ENCODE results near the gene RELN. TPM values are rescaled to one million over a fixed set of nuclear protein-coding genes. Genes with fewer than 3 reads are reported as not detected.
"Not testable (repeated sequence)": the region's sequence is repeated elsewhere in the genome, so short reads cannot be mapped to it uniquely, and the experiment has no call there.

RELN gene
- total RNA-seq, 5 donors from 2014 or later (not counting 1 experiment from before 2014, with no cell fraction given): 0.20 to 0.50 (median 0.41) TPM; not detected in 2

DNA sequence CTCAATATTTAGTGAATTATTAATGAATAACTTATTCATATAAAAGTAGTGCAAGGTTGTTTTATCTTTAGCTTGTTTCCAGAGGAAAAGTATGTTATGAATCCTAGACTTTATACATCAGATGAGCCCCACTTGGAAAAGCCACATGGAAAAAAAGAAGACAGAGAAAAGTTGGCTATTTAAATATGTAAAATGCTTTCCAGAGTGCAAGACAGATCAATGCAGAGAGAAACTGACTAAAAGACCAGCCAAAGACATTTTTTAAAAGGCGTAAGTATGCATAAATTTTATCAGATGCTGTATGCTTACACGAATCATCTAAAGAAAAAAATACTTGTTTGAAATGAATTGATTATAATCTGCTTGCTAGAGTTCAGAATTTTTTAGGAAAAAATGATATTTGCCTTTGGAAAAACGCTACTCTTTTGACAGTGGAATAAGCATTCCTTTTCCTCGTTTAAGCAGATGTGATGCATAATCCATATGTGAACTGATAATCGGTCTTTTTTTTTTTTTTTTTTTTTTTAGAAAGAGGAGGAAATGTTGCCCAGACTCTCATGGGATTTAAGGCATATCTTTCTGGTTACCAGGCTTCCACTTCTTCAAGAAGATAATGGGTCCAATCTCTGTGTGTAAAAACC lies 70.7 kb downstream of the RELN start:
- H3K4me1 Mint-ChIP-seq: no peaks in the 10 kb centered on the region
- POLR2A ChIA-PET: interaction anchor here in 1 of 2 donors (0.6 kb wide), 1 partner anchor 17 kb away, joined by 5 read pairs; no protein-coding TSS in a partner anchor
- no peak for DNase-seq

DNA sequence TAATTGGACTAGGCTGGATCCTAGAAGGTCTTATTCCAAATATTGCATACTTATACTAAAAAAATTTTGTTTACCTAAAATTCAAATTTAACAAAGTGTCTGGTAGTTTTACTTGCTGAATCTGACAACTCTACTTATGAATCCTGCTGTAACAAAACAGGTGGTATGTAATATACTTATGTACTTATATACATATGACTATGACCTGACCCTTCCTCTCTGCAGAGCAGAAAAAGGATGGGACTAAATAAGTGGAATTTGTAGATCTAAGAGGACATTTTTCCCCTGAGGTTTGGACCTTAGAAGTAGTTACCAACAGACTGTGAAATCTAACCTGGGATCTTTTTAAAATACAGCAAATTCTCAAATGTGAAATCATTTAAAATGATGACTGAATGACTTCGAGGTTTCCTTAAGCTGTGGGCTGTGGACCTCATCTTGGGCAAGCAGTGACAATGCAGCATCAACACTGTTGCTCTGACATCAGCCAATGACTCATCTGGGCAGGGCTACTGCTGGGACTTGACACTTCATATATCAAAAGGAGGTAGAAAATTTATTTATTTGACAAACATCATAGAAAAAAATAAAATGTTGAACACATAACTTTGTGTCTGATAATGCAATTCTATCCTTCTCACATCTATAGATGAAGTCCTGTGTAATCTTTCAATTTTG lies 73.6 kb downstream of the RELN start:
- Mint-ChIP-seq H3K4me1 (no peaks in the 10 kb centered on the region), H3K4me3 (no peak overlapping the region), H3K36me3 (no peaks in the 10 kb centered on the region), H3K27ac (no peak overlapping the region), H3K9me3 (no peaks in the 10 kb centered on the region), H3K27me3 (peaks cover 7 to 17% of the 10 kb centered on the region in 2 donors)
- Histone ChIP-seq H3K27ac (ENCODE audit: low read length) (no peak overlapping the region), H3K9me3 (no peaks in the 10 kb centered on the region), H3K36me3 (ENCODE audit: control insufficient read depth in 2 of 2, extremely low read depth in 1 of 2, insufficient read depth in 1 of 2, low read length in 1 of 2) (no peaks in the 10 kb centered on the region), H3K4me3 (ENCODE audit: control insufficient read depth in 1 of 2, extremely low read depth in 1 of 2, low read length in 1 of 2) (no peak overlapping the region), H3K4me1 (ENCODE audit: control insufficient read depth in 1 of 2, extremely low read depth in 1 of 2, insufficient read depth in 2 of 2, low read length in 2 of 2) (no peaks in the 10 kb centered on the region), H3K27me3 (replicated peaks in 1 of 2; ENCODE audit: control insufficient read depth in 2 of 2, extremely low read depth in 1 of 2, insufficient read depth in 2 of 2, low read length in 1 of 2) (no peaks in the 10 kb centered on the region)
- ChIA-PET CTCF (no interaction called here), POLR2A (no interaction called here)
- DNase-seq (no peak), ATAC-seq (replicated peaks in 1 of 4) (no peak)
- no CpG with 5 or more reads among the region's 1 CpG for WGBS (ENCODE audit: insufficient coverage)

More for the DNA sequence above, 70.7 kb downstream of the RELN start:
- Mint-ChIP-seq H3K27me3 (peaks cover 7 to 26% of the 10 kb centered on the region in 2 donors), H3K27ac (no peak overlapping the region), H3K9me3 (no peaks in the 10 kb centered on the region), H3K36me3 (no peaks in the 10 kb centered on the region), H3K4me3 (no peak overlapping the region)
- H3K4me3 ChIP-seq (ENCODE audit: control insufficient read depth in 1 of 2, extremely low read depth in 1 of 2, low read length in 1 of 2): no peak overlapping the region
- ATAC-seq (replicated peaks in 1 of 4): no peak
- no peak overlapping the region for H3K27ac ChIP-seq (ENCODE audit: low read length)
- H3K36me3 ChIP-seq (ENCODE audit: control insufficient read depth in 2 of 2, extremely low read depth in 1 of 2, insufficient read depth in 1 of 2, low read length in 1 of 2): no peaks in the 10 kb centered on the region
- H3K27me3 ChIP-seq (replicated peaks in 1 of 2; ENCODE audit: control insufficient read depth in 2 of 2, extremely low read depth in 1 of 2, insufficient read depth in 2 of 2, low read length in 1 of 2): no peaks in the 10 kb centered on the region
- CTCF ChIA-PET: no interaction called here
- no peaks in the 10 kb centered on the region for H3K4me1 ChIP-seq (ENCODE audit: control insufficient read depth in 1 of 2, extremely low read depth in 1 of 2, insufficient read depth in 2 of 2, low read length in 2 of 2)
- WGBS (ENCODE audit: insufficient coverage): 73% methylated on average over 3 of the region's 5 CpGs
- no peaks in the 10 kb centered on the region for H3K9me3 ChIP-seq

DNA sequence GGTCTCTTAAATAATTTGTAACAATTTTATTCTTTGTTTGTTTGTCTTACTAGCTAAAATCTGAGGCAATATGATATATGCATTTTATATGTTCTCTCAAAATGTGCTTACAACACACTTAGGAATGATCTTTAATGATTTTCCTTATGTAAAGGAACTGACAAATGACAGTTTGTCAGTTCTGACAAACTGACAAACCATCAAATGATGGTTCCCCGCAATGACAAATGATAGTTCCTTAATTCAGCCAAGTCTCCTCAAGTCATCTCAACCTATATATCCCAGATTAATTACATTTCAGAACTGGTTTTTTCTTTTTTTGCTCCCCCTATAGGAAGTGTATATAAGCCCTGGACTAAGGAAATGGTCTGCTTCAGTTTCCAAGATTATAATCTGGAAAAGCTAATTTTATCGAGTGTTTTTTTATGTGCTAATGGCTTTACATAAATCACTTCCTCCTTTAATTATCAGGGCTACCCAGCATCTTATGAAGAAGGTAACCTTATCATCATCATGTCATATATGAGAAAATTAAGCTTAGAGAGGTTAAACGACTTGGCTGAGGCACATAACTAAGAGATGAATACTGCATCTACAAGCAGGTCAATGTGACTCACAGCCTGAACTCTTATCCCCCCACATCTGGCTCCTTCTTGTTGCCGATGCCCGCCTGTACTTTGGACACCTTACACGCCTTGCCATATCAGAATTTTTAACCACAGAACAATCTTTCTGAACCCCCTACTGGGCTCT lies 75.1 kb downstream of the RELN start:
- POLR2A ChIA-PET: no interaction called here
- peaks cover 7 to 12% of the 10 kb centered on the region in 2 donors for H3K27me3 Mint-ChIP-seq
- H3K4me1 ChIP-seq (ENCODE audit: control insufficient read depth in 1 of 2, extremely low read depth in 1 of 2, insufficient read depth in 2 of 2, low read length in 2 of 2): no peaks in the 10 kb centered on the region
- no peak overlapping the region for H3K4me3 Mint-ChIP-seq
- ATAC-seq (replicated peaks in 1 of 4): no peak
- no peak for DNase-seq
- H3K27ac Mint-ChIP-seq: no peak overlapping the region
- H3K4me1 Mint-ChIP-seq: no peaks in the 10 kb centered on the region
- no peaks in the 10 kb centered on the region for H3K36me3 Mint-ChIP-seq
- H3K27me3 ChIP-seq (replicated peaks in 1 of 2; ENCODE audit: control insufficient read depth in 2 of 2, extremely low read depth in 1 of 2, insufficient read depth in 2 of 2, low read length in 1 of 2): no peaks in the 10 kb centered on the region
- H3K36me3 ChIP-seq (ENCODE audit: control insufficient read depth in 2 of 2, extremely low read depth in 1 of 2, insufficient read depth in 1 of 2, low read length in 1 of 2): no peaks in the 10 kb centered on the region
- no peaks in the 10 kb centered on the region for H3K9me3 ChIP-seq
- H3K4me3 ChIP-seq (ENCODE audit: control insufficient read depth in 1 of 2, extremely low read depth in 1 of 2, low read length in 1 of 2): no peak overlapping the region
- H3K9me3 Mint-ChIP-seq: no peaks in the 10 kb centered on the region
- CTCF ChIA-PET: no interaction called here
- no peak overlapping the region for H3K27ac ChIP-seq (ENCODE audit: low read length)
- 40% methylated on average over 2 of the region's 6 CpGs for WGBS (ENCODE audit: insufficient coverage)

DNA sequence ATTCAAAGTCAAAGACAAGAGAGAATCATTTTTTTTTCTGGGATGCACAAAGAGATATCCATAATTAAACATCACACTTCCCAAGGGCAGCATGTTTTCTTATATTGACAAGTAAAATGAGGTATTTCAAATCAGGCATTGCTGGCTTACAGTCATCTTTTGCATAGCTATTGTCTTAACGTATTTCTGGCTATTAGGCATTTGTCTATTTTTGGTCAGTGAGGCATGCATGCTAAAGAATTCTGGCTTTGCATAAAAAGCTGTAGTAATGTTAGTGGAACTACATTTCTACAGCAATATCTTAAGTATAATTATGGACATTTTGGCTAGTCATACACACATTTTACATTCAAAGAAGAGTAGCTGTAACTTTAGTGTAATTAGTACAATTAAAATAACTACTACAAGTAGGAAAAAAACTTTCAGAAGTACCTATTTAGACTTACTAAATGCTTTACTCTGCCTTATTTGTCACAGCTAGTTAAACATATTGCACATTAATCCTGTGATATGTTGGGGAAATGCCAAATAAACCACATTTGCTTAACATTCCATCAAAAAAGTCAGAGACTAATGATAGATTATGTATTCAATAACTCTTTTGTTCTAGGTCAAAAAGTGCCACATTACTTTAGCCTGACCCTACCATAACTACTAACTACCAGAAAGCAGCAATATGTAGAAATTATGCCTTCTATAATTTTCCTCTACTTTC lies 76.4 kb downstream of the RELN start:
- no peak for ATAC-seq (replicated peaks in 1 of 4)

DNA sequence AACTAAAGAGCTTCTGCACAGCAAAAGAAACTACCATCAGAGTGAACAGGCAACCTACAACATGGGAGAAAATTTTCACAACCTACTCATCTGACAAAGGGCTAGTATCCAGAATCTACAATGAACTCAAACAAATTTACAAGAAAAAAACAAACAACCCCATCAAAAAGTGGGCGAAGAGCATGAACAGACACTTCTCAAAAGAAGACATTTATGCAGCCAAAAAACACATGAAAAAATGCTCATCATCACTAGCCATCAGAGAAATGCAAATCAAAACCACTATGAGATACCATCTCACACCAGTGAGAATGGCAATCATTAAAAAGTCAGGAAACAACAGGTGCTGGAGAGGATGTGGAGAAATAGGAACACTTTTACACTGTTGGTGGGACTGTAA lies 78.4 kb downstream of the RELN start:
- ATAC-seq (replicated peaks in 1 of 4); H3K4me1 ChIP-seq (ENCODE audit: control insufficient read depth in 1 of 2, extremely low read depth in 1 of 2, insufficient read depth in 2 of 2, low read length in 2 of 2); POLR2A ChIA-PET; H3K36me3 ChIP-seq (ENCODE audit: control insufficient read depth in 2 of 2, extremely low read depth in 1 of 2, insufficient read depth in 1 of 2, low read length in 1 of 2); H3K9me3 Mint-ChIP-seq; H3K27me3 Mint-ChIP-seq; H3K4me1 Mint-ChIP-seq; H3K4me3 Mint-ChIP-seq; H3K27ac ChIP-seq (ENCODE audit: low read length); H3K27ac Mint-ChIP-seq; H3K36me3 Mint-ChIP-seq; DNase-seq; CTCF ChIA-PET; H3K9me3 ChIP-seq; H3K4me3 ChIP-seq (ENCODE audit: control insufficient read depth in 1 of 2, extremely low read depth in 1 of 2, low read length in 1 of 2); H3K27me3 ChIP-seq (replicated peaks in 1 of 2; ENCODE audit: control insufficient read depth in 2 of 2, extremely low read depth in 1 of 2, insufficient read depth in 2 of 2, low read length in 1 of 2): not testable (repeated sequence)
- no CpG with 5 or more reads among the region's 1 CpG for WGBS (ENCODE audit: insufficient coverage)

More for the DNA sequence above, 76.4 kb downstream of the RELN start:
- H3K4me3 ChIP-seq (ENCODE audit: control insufficient read depth in 1 of 2, extremely low read depth in 1 of 2, low read length in 1 of 2): no peak overlapping the region
- no peaks in the 10 kb centered on the region for H3K9me3 ChIP-seq
- Mint-ChIP-seq H3K36me3 (no peaks in the 10 kb centered on the region), H3K27me3 (peaks cover 7 to 12% of the 10 kb centered on the region in 2 donors), H3K9me3 (no peaks in the 10 kb centered on the region), H3K4me3 (no peak overlapping the region), H3K4me1 (no peaks in the 10 kb centered on the region), H3K27ac (no peak overlapping the region)
- H3K4me1 ChIP-seq (ENCODE audit: control insufficient read depth in 1 of 2, extremely low read depth in 1 of 2, insufficient read depth in 2 of 2, low read length in 2 of 2): no peaks in the 10 kb centered on the region
- no peaks in the 10 kb centered on the region for H3K27me3 ChIP-seq (replicated peaks in 1 of 2; ENCODE audit: control insufficient read depth in 2 of 2, extremely low read depth in 1 of 2, insufficient read depth in 2 of 2, low read length in 1 of 2)
- H3K27ac ChIP-seq (ENCODE audit: low read length): no peak overlapping the region
- ChIA-PET CTCF (no interaction called here), POLR2A (no interaction called here)
- no peaks in the 10 kb centered on the region for H3K36me3 ChIP-seq (ENCODE audit: control insufficient read depth in 2 of 2, extremely low read depth in 1 of 2, insufficient read depth in 1 of 2, low read length in 1 of 2)
- WGBS (ENCODE audit: insufficient coverage): no CpG with 5 or more reads among the region's 1 CpG
- no peak for DNase-seq

DNA sequence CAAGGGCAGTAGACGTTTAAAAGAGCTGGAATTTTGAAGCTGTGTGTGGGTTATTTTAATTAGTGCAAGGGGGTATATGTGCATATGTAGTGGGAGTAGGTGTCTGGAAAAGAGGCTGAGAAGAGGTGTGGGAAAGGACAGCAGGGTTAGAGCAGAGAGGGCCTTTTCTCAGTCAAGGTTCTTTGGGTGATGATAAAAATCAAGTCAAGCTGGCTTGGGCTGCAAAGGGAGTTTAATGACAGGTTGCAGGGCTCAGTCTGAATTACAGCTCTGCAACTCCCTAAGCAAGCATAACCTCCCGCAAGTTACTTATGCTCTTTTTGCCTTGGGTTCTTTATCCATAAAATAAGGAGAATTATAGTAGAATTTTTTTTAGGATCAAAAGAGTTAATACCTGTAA lies 83.5 kb downstream of the RELN start:
- no peaks in the 10 kb centered on the region for H3K27me3 ChIP-seq (replicated peaks in 1 of 2; ENCODE audit: control insufficient read depth in 2 of 2, extremely low read depth in 1 of 2, insufficient read depth in 2 of 2, low read length in 1 of 2)
- Mint-ChIP-seq H3K36me3 (no peaks in the 10 kb centered on the region), H3K9me3 (no peaks in the 10 kb centered on the region), H3K4me3 (no peak overlapping the region), H3K27me3 (peaks cover 3 to 4% of the 10 kb centered on the region in 2 donors), H3K27ac (no peak overlapping the region), H3K4me1 (no peaks in the 10 kb centered on the region)
- H3K9me3 ChIP-seq: no peaks in the 10 kb centered on the region
- CTCF ChIA-PET: no interaction called here
- DNase-seq (no peak), ATAC-seq (replicated peaks in 1 of 4) (no peak)
- H3K36me3 ChIP-seq (ENCODE audit: control insufficient read depth in 2 of 2, extremely low read depth in 1 of 2, insufficient read depth in 1 of 2, low read length in 1 of 2): no peaks in the 10 kb centered on the region
- H3K27ac ChIP-seq (ENCODE audit: low read length): no peak overlapping the region
- no peak overlapping the region for H3K4me3 ChIP-seq (ENCODE audit: control insufficient read depth in 1 of 2, extremely low read depth in 1 of 2, low read length in 1 of 2)
- H3K4me1 ChIP-seq (ENCODE audit: control insufficient read depth in 1 of 2, extremely low read depth in 1 of 2, insufficient read depth in 2 of 2, low read length in 2 of 2): no peaks in the 10 kb centered on the region
- POLR2A ChIA-PET: no interaction called here
- 45% methylated on average over 1 of the region's 2 CpGs for WGBS (ENCODE audit: insufficient coverage)
